ENCODE results near the gene RAI1.

DNA sequence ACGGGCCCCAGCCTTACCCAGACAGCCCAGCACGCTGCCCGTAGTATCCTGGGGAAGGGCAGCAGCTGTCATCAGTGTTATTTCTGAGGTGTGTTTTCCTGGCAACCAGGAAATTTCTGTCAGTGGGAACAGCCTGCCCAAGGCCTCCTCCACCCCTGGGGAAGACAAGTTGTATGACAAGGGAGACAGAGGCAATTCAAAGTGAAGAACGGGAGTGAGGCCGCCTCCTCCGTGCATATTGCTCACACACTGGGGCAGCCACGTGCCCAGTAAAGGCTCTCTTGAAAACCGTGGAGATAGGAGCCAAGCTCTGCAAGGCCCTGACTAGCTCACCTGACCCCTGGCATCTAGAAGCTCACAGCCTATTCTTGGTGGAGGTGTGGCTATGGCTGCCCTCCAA lies 57.6 kb downstream of the RAI1 start:
- TF ChIP-seq XBP1 (CRISPR knock-in tag; IDR thresholded peaks at IDR 0.05) = no peak
- TF ChIP-seq, protein P1, sequence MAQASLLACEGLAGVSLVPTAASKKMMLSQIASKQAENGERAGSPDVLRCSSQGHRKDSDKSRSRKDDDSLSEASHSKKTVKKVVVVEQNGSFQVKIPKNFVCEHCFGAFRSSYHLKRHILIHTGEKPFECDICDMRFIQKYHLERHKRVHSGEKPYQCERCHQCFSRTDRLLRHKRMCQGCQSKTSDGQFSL (CRISPR knock-in tag; IDR thresholded peaks at IDR 0.05) = no peak
- no peak for TF ChIP-seq TCF7 (IDR thresholded peaks at IDR 0.05; ENCODE audit: low read depth)
- no peak for TF ChIP-seq YY1 (IDR thresholded peaks at IDR 0.05; ENCODE audit: insufficient read depth, insufficient replicate concordance, low read depth, low read length)
- TF ChIP-seq, protein P2, sequence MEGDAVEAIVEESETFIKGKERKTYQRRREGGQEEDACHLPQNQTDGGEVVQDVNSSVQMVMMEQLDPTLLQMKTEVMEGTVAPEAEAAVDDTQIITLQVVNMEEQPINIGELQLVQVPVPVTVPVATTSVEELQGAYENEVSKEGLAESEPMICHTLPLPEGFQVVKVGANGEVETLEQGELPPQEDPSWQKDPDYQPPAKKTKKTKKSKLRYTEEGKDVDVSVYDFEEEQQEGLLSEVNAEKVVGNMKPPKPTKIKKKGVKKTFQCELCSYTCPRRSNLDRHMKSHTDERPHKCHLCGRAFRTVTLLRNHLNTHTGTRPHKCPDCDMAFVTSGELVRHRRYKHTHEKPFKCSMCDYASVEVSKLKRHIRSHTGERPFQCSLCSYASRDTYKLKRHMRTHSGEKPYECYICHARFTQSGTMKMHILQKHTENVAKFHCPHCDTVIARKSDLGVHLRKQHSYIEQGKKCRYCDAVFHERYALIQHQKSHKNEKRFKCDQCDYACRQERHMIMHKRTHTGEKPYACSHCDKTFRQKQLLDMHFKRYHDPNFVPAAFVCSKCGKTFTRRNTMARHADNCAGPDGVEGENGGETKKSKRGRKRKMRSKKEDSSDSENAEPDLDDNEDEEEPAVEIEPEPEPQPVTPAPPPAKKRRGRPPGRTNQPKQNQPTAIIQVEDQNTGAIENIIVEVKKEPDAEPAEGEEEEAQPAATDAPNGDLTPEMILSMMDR (CRISPR knock-in tag; IDR thresholded peaks at IDR 0.05) = no peak
- no peak for TF ChIP-seq PHF8 (CRISPR knock-in tag; IDR thresholded peaks at IDR 0.05)

Data from HepG2 (cell line).